GM18502 (cell line): ENCODE measurements around the gene SHROOM1.

Experiments used
- ATAC-seq: cut with Tn5 transposase; IDR thresholded peaks from one replicate; pipeline ENCODE4 v1.9.1; 2021; ENCODE audit warnings: mild to moderate bottlenecking; ENCODE audit not compliant: unreplicated experiment, poor library complexity

The SHROOM1 gene

DNA sequence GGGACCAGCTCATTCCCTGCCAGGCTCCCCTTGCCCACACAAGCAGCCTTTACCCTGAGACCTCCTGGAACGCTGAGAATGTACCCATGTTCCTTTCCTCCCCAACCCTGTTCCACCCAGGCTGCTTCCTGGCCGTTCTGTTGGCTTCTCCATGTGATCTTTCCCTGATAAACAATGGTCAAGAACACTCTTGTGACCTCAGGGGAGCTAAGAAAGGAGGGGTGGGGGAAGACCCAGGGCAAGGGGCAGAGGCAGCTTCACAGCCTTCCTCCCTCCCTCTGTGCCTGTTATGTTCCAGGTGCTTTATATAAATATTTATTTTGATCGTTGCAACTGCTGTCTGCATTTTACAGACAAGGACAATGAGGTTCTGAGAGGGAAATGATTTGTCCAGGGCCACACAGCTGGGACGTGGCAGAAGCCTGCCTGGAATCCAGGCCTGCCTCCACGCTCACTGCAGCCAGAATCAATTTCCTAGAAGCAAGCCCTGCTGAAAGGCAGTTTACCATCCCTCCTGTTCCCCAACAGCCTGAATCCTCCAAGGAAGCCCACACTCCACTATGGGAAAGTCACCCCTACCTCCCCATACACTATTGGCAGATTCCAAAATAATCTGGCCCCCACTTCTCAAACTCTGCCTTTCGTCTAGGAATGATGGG, 3.9 kb downstream of the SHROOM1 start:
- ATAC-seq, result no peak

DNA sequence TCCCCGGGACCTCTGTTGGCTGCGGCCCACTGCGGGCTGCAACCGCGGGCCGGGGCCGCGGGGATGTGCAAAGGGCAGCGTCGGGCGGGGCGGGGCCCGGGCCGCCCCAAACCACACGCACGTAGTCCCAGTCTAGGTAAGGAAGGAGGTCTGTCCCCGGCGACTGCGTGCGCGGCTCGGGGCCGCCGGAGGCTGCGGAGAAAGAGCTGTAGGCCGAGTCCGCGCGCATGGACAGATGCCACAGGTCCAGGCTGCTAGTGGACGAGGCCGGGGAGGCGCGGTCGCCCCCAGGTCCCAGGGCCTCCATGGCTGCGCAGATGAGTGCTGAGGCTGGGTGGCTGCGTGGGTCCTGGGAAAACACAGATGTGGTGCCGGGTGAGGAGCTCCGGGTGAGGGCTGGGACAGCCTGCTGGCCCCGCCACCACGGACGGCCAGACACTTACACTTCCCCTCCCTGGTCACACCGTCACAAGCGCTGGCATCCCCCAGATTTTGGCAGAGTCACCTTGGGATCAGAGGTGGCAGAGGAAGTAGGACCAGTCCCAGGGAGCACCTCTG, 4.5 kb downstream of the SHROOM1 start:
- ATAC-seq, result peak; percentile 26

DNA sequence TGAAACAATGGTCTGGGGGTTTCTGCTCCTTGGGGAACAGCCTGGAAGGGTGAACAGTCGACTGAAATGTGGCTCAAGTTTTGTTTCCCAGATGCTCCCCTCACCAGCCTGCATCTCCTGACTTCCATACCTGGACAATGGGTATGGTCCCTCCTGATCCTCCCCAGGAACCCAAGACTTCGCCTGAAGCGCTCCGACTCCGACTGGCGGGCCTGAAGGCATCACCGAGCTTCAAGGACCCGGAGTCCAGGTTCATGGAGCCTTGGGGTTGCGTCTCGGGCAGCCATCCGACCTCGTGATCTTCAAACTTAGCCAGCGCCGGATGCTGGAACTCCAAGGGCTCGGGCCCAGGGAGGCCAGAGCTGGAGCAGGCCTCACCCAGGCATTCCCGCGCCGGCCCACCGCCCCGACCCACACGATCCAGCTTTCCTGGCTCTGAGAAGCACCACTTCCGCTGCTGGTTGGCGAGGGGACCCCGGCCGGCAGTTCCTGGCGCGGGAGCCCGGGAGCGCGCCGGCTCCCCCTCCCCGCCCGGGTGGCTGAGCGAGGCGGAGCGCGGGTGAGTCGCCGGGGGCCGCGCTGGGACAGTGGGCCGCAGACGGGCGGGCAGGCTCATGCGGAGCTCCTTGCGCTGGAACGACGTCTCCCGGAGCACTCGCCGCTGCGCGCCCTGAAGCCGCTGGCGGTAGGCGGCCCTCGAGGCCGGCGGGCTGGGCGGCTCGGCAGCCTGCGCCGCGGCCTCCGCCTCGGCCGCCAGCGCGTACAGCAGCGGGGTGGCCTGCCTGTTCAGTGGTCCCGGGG, 5.2 kb downstream of the SHROOM1 start:
- peak; percentile 9 for ATAC-seq

DNA sequence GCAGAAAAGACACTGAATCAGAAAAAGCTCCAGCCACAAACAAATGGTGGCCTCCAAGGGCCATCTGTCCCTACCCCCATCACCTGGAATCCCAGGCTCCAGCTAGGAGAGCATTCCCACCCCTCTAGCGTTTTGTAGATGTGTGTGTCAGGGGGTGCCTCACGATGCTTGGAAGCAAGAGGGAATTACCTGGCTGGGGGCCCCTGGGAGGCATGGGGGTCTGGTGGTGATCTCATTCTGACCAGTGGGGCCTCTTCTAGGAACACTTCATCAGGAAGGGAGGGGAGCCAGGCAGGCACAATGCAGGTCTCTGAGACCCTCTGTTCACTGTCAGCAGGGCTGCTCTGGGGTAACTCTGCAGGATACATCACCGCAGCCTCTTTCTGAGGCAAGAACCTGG, 6.0 kb downstream of the SHROOM1 start:
- no peak for ATAC-seq

DNA sequence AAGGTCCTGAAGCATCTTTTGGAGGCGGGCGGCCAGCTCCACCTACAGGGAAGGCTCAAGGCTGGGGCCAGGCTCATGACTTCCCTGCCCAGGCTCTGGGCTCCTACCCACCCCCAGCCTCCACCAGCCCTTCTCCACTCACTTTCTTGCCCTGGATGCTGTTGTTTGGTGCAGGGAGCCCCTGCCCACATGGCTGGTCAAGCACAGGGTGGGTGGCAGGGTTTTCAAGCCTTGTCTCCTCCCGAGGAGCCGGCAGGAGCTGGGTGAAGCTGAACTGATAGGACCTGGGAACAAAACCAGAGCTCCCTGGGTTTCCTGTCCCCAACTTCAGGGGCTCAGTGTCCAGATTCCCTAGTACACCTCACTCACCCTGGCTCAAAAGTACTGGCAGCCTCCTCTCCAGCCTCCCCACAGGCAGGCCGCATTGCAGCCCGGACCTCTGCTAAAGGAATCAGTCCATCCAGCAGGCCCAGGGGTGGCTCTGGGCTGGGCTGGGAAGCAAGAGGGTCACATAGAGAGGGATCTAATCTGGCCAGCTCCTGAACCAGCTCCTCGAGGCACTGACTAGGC, 6.9 kb downstream of the SHROOM1 start:
- ATAC-seq, result no peak

DNA sequence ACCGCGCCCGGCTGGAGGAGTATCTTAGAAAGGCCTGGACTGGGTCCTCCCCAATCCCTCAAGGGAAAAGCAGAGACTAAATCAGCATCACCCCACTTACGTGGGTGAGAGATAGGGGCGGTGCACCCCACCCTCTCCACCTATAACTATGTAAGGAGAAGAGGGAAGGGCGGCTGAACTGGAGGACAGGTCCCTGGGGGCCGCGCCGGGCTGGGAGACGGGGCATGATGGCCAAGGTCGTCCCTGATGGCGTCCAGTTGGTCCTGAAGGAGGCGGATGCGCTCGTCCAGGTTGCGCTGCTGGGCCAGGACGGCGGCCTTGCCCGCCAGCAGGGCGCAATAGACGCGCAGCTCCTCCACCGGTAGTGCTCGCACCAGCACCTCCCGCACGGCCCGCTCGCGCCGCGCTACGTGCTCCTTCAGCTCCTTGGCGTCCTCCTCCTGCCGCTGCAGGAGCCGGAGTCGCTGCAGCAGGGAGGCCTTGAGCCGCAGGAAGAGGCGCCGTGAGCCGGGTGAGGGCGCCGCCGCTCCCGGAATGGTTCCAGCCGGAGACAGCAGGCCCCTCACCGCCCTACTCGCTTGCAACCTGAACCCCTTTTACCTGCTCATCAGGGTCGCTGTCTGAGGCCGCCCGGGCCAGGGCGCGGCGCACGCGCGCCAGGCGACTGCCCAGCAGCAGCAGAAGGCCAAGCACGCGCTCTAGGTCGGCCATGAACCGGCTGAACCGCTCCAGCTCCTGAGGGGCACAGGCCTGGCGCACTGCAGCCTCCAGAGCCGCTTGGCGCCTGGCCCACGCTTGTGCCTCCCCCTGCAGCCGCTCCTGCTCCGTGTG, 7.6 kb downstream of the SHROOM1 start:
- ATAC-seq, result no peak

DNA sequence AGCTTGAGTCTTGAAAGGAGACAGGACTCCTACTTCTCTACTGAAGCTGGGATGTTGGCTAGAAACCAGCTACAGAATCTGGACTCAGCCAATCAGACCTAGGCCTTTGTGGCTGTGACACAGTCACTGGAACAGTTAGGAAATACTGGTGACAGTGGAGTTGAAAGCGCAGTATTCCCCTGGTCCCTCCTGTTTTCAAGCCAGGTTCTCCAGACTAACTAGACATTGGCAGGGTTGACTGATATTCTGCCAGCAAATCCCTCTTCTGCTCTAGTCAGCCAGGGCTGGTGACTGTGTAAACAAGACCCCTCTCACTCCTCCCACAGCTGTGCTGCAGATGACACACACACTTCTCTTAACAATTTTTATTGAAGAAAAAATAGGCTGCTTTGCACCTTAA, 8.7 kb downstream of the SHROOM1 start:
- ATAC-seq, result no peak

DNA sequence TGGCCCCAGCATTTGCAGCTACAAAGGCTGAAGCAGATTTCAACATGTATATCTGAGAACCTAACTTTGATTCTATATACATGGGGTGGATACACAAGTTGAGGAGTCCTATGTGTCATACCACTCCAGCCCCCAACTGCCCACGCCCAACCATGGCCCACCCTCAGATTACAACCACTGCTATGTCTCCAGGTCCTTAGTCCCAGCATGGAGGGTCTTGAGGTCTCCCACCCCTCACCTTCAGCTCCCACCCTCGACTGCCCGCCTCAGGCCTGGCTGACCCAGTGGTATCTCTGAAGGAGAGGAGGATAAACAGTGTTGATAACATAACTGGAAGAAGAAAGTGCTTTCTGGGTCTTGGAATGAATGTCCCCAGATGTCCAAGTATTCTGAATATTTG, 9.1 kb downstream of the SHROOM1 start:
- ATAC-seq, result no peak

DNA sequence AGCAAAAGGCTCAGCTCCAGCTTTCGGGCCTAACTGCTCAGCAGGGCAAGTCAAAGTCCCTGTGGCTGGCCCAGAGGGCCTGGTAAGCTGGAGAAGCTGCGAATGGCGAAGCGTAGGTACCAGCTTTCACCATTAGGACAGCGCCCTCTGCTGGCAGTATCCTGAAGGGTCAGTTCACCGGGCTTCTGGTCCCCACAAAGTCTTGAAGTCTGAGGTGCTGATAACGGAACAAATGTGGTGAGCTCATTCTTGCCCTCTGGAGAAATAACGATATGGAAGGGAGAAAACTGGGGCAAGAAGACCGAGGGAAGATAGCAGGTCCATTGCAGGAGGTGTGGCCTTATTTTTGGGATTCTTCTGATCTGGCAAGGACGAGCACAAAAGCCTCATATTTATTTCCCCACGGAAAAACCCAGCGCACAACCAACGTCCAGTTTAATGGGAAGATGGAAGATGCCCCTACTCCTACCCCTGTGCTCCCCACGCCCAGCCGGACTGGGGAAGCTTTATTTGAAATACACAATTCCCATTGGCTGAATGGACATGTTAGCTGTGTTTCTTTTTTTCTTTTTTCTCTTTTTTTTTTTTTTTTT, 10.2 kb downstream of the SHROOM1 start:
- ATAC-seq, result peak; percentile 77

DNA sequence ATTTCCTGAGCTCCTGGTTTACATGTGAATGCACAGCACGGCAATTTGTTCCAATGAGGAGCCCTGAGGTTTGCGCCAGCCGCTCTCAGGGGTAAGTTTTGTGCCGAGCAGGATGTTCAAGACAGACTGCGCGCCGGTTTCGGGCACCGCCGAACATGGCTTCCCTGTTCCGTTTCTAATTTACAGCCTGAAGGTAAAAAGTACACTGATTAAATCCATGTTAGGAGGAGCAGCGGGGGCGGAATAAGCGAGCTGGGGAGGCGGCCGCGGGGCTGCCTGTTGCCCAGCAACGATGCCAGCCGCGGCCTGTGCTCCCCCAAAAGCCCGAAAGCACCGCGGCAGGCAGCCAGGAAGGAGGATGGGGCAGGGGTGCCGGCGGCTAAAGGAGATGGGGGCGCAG, 11.0 kb downstream of the SHROOM1 start:
- no peak for ATAC-seq

DNA sequence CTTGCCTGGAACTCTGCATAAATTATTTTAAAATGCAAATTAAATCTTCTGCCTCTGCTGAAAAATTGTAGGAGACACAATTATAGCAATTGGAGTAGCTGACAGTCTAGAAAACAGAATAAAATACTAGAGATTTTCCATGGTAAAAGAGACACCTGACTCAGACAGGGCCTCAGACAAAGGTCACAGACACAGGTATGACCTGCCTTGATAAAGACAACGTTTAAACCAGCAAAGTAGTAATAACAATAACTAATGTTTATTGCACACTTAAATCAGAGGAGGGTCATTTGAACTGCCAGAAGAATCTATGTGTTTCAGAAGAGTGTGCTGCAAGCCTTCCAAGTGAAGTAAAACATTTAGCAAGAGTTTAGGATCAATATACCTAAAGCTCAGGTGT, 13.4 kb downstream of the SHROOM1 start:
- ATAC-seq, result no peak

DNA sequence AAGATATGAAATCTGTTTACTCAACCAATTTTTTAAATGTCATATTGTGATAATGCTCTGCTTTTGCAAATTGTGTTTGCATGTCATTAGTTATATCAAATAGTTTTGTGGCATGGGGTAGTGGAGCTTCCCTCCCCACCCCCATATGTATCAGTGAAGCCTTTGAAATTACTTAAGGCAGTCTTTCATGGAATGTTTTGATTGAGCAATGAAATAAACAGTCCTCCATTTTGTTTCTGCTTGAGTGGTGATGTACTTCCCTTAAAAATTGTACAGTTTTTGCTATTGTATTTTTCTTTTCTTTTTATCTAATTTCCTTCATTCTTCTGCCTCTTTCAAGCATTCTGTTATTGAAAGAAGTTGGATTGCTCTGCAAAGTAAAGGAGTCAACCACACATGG, 13.9 kb downstream of the SHROOM1 start:
- no peak for ATAC-seq

DNA sequence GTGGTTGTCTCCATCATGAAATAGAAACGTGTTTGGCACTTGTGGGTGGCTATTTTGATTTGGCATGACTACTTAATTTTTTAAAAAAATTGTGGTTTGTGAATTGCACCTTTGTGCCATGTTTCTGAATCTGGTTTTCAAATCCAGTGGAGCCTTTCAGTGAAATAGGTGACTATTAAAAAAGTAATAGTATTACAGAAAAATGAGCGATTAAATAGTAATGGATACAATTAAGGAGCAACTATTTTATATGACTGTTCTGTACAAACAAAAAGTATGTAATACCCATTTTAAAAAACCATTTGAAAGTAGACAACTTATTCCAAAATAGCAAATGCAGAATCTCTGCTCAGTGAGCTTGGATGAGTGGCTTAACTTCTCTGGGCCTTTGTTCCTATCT, 14.4 kb downstream of the SHROOM1 start:
- ATAC-seq, result no peak

DNA sequence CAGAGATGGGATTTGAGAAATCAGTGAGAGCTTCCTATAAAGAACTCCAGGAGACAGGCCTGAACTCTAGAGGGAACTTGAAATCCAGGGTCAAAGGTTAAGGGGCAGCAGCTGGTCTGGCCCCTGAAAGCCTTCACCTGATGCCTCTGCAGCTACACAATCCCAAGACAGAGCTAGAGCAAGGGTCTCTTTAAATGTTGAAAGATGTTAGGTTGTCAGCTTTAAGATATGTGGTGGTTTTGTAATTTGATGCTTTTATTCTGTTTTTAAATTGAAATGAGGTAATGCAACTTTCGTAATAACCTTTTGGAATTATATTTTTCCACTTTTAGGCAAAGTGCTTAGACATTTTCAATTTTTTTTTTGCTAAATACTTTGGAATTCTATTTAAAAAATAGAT, 15.0 kb downstream of the SHROOM1 start:
- no peak for ATAC-seq

DNA sequence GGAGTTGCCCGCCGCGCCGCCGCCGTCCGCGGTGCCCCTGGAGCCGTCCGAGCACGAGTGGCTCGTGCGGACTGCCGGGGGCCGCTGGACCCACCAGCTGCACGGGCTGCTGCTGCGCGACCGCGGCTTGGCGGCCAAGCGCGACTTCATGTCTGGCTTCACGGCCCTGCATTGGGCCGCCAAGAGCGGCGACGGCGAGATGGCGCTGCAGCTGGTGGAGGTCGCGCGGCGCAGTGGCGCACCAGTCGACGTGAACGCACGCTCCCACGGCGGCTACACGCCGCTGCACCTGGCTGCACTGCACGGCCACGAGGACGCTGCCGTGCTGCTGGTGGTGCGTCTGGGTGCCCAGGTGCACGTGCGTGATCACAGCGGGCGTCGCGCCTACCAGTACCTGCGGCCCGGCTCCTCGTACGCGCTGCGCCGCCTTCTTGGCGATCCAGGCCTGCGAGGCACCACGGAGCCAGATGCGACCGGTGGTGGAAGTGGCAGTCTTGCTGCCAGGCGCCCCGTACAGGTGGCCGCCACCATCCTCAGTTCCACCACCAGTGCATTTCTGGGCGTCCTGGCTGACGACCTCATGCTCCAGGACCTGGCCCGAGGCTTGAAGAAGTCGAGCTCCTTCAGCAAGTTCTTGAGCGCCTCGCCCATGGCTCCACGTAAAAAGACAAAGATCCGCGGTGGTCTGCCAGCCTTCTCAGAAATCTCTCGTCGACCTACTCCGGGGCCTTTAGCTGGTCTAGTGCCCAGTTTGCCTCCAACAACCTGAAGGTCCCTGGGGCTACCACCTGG, 15.7 kb downstream of the SHROOM1 start:
- ATAC-seq, result no peak

DNA sequence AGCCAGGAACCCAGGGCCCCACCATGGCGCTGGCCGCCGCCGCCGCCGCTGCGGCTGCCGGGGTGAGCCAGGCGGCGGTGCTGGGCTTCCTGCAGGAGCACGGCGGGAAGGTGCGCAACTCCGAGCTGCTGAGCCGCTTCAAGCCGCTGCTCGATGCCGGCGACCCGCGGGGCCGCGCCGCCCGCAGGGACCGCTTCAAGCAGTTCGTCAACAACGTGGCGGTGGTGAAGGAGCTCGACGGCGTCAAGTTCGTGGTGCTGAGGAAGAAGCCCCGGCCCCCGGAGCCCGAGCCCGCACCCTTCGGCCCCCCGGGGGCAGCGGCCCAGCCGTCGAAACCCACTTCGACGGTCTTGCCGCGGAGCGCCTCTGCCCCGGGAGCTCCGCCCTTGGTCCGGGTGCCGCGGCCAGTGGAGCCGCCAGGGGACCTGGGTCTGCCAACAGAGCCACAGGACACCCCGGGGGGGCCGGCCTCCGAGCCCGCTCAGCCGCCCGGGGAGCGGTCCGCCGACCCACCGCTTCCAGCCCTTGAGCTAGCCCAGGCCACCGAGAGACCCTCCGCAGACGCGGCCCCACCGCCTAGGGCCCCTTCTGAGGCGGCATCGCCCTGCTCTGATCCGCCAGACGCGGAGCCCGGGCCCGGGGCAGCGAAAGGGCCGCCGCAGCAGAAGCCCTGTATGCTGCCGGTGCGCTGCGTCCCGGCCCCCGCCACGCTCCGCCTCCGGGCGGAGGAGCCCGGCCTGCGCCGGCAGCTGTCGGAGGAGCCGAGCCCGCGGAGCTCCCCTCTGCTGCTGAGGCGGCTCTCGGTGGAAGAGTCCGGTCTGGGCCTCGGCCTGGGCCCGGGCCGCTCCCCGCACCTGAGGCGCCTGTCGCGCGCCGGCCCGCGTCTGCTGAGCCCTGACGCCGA, 16.6 kb downstream of the SHROOM1 start:
- ATAC-seq, result no peak

DNA sequence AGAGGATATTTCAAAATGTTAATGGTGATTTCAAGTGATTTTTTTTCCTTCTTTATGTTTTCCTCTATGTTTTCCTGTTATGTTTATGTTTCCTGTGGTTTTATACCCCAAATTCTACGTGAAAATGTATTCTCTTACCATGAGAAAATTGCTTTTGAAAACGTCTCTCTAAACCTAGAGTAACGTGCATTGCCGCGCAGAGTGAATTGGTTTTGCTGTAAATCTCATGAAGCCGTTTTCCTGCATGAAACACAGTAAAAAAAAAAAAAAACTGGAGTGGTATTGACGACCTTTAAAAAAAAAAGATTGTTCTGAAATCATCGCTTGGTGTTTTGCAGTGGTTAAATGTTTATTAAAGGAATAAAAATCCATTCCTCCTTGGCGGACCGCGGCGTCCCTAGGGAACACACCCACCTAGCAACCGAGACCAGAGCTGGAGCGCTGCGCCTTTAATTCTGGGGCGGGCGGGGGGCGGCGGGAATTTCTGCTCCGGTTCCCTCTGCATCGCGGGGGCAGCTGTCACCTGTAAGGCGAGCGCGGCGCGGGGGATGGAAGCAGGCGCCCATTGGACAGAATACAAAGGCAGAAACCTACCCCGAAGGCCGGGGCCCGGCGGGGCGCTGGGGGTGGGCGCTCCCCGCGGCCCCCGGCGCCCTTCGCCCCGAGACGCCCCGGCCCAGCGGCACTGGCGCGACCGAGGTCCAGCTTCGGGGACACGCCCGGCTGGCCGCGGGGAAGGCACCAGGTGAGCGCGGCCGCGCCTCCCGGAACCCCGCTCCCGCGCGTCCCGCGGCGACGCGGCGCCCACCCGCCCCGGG, 17.5 kb downstream of the SHROOM1 start, which contains the start of gene SOWAHA:
Gene SOWAHA (plus strand): TSS at position 522 of the 818 bp plus-strand sequence. CDS start 320 bp downstream, outside the sequence.
- no peak for ATAC-seq
